Brain microvascular endothelial cell (primary cell): ENCODE results near the gene APELA.
A peak's percentile ranks its signal among the peaks of the same experiment; 100 is the strongest.

Source experiments
- DNase-seq: peaks from one replicate; pipeline ENCODE4 v3.0.0-alpha.2; 2020
- H3K27ac ChIP-seq: fragments of 250-450 bp; sonication (Bioruptor Pico); 2 replicates; pipeline ENCODE4 v1.5.1; 2020; ENCODE audit warnings: mild to moderate bottlenecking, moderate library complexity
- H3K27me3 ChIP-seq: fragments of 250-450 bp; sonication (Bioruptor Pico); replicated peaks from 2 replicates; pipeline ENCODE4 v1.5.1; 2020; ENCODE audit warnings: mild to moderate bottlenecking
- H3K36me3 ChIP-seq: fragments of 250-450 bp; sonication (Bioruptor Pico); replicated peaks from 2 replicates; pipeline ENCODE4 v1.5.1; 2020; ENCODE audit warnings: mild to moderate bottlenecking
- H3K4me3 ChIP-seq: 2 replicates; pipeline ENCODE4 v1.5.1; 2011; ENCODE audit warnings: low read depth, mild to moderate bottlenecking, control low read depth, low read length, moderate library complexity
- in situ Hi-C: cut with HindIII; loops from 2 replicates; pipeline ENCODE4 v1.10.0; 2017; ENCODE audit warnings: low sequenced_read_pairs, low pct_ligation_motif_present
- TF ChIP-seq, protein P1 (sequence below): IDR thresholded peaks from 2 replicates; pipeline ENCODE4 v1.5.1; 2011; ENCODE audit warnings: low read depth, mild to moderate bottlenecking, moderate library complexity, low read length, control low read depth, inconsistent platforms; ENCODE audit errors: missing control alignments

APELA gene

DNA sequence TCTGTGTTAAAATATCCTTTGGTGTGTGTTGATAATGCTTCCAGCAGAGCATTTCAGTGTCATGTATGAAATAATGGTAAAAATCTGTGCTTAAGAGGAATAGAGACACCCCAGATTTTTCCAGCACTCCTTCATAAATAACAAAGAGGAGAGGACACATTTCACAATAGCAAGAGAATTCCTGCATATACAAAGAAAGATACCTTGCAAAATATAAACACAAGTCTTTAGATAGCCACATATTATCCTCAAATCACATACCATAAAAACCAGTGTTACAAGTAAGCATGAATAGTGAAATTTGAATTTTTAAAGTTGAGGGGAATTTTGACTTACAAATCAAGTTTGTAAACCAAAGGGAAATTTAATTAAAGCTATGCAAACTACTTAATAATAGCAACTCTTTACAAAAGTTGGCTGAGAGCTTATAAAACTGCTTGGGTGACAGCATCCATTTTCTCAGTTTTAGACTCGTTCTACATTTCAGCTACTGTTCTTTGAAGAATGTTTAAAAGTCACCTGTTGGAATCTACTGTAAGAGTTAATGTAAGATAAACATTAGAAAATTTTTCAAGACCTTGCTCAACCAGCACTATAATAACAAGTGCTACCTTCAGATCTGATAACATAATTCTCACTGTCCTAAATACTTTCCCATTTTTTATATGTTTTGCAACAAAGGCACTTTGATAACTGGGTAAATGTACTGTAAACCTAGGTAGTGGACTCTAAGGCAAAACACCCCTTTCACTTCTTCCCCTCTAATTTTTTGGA is 3.7 kb downstream of the APELA start:
- TF ChIP-seq, protein P1, sequence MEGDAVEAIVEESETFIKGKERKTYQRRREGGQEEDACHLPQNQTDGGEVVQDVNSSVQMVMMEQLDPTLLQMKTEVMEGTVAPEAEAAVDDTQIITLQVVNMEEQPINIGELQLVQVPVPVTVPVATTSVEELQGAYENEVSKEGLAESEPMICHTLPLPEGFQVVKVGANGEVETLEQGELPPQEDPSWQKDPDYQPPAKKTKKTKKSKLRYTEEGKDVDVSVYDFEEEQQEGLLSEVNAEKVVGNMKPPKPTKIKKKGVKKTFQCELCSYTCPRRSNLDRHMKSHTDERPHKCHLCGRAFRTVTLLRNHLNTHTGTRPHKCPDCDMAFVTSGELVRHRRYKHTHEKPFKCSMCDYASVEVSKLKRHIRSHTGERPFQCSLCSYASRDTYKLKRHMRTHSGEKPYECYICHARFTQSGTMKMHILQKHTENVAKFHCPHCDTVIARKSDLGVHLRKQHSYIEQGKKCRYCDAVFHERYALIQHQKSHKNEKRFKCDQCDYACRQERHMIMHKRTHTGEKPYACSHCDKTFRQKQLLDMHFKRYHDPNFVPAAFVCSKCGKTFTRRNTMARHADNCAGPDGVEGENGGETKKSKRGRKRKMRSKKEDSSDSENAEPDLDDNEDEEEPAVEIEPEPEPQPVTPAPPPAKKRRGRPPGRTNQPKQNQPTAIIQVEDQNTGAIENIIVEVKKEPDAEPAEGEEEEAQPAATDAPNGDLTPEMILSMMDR: no peak
- Histone ChIP-seq H3K27me3 (no peaks in the 10 kb centered on the region), H3K4me3 (no peak overlapping the region), H3K27ac (no peak overlapping the region), H3K36me3 (no peaks in the 10 kb centered on the region)
- no peak for DNase-seq
- in situ Hi-C loops: no loop called here

DNA sequence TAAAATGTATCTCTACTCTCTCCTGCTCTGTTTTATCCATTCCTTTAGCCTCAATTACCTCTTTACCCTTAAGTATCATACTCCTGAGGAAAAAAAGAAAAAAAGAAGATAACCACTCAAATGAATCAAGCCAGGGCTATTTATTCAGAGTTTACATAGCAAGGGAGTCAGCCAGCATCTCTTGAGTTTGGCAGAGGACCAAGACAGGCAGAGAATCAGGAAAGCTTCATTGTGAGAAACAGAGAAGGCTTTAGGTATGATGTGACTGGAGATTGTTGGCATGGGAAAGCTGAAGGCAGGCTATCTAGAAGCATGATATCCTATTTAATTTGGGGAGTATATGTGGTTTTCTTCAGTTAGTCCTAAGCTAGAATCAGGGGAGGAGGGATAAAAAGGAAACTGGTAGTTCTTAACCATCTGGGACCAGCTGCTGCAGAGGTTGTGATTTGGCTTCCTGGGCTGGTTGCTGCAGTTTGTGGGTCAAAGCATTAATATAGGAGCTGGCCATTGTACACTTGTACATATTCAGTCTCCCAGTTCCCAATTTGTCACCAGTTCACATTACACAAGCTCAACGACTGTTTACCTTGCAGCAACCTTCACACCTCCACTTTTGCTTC is 11.2 kb downstream of the APELA start:
- Histone ChIP-seq H3K36me3 (no peaks in the 10 kb centered on the region), H3K27ac (no peak overlapping the region), H3K27me3 (no peaks in the 10 kb centered on the region), H3K4me3 (no peak overlapping the region)
- in situ Hi-C loops: no loop called here
- DNase-seq: peak; percentile 3
- TF ChIP-seq, protein P1: no peak

- no peak overlapping the region for H3K27ac ChIP-seq
- no peak for DNase-seq
- H3K27me3 ChIP-seq: no peaks in the 10 kb centered on the region
- H3K4me3 ChIP-seq: no peak overlapping the region
- in situ Hi-C loops: no loop called here
- TF ChIP-seq, protein P1: no peak
- no peaks in the 10 kb centered on the region for H3K36me3 ChIP-seq
Observed at GRCh38 chr4:164890691-164891090, 13.7 kb downstream of the APELA start.

DNA sequence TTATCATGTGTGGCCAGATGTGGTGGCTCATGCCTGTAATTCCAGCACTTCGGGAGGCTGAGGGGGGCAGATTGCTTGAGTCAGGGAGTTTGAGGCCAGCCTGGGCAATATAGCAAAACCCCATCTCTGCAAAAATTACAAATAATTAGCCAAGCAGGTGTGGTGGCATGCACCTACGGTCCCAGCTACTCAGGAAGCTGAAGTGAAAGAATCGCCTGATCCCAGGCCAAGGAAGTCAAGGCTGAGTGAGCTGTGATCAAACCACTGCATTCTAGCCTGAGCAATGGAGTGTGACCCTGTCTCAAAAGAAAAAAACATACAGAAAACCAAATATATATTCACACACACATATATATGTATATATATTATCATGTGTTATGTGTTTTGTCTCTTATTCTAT is 15.0 kb downstream of the APELA start:
- Histone ChIP-seq H3K27me3 (no peaks in the 10 kb centered on the region), H3K36me3 (no peaks in the 10 kb centered on the region), H3K4me3 (no peak overlapping the region), H3K27ac (no peak overlapping the region)
- TF ChIP-seq, protein P1: no peak
- in situ Hi-C loops: no loop called here
- no peak for DNase-seq

DNA sequence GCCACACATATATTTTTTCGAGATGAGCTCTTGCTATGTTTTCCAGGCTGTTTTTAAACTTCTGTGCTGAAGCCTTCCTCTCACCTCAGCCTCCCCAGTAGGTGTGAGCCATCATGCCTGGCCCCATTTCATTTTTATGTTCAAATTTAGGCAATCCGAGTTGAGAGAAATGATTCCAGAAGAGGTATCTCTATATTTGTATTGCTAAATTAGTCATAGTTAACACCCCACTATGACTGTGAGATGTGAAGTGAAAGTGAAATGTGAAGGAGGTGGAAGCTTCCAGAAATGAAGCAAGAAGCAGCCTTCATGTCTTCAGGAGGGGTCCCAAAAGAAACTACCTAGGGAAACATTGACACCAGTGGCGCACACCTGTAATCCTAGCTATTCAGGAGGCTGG is 17.7 kb downstream of the APELA start:
- H3K4me3 ChIP-seq: no peak overlapping the region
- TF ChIP-seq, protein P1: no peak
- in situ Hi-C loops: no loop called here
- H3K27ac ChIP-seq: no peak overlapping the region
- DNase-seq: no peak
- H3K27me3 ChIP-seq: no peaks in the 10 kb centered on the region
- no peaks in the 10 kb centered on the region for H3K36me3 ChIP-seq

- H3K27ac ChIP-seq: no peak overlapping the region
- no peak overlapping the region for H3K4me3 ChIP-seq
- no peaks in the 10 kb centered on the region for H3K27me3 ChIP-seq
- DNase-seq: no peak
- TF ChIP-seq, protein P1: no peak
- in situ Hi-C loops: no loop called here
- H3K36me3 ChIP-seq: no peaks in the 10 kb centered on the region
Observed at GRCh38 chr4:164902608-164903007, 25.6 kb downstream of the APELA start.
